HG02970 (cell line): Measurements from ENCODE around the gene DIMT1.

Experiments used
- ATAC-seq: cut with Tn5 transposase; IDR thresholded peaks from one replicate; pipeline ENCODE4 v1.9.1; 2021; ENCODE audit warnings: mild to moderate bottlenecking, moderate library complexity, moderate number of reproducible peaks; ENCODE audit not compliant: unreplicated experiment, low FRiP score

Gene DIMT1

GRCh38 chr5:62403411-62404250, at the start of gene DIMT1:
DIMT1 (minus strand) TSS chr5:62403905; CDS start chr5:62403772, 133 bp downstream.
- peak; percentile 98 for ATAC-seq

- no peak for ATAC-seq
Measured at GRCh38 chr5:62450259-62450658, 46.6 kb upstream of the DIMT1 start.

- no peak for ATAC-seq
Measured at GRCh38 chr5:62448528-62448927, 44.8 kb upstream of the DIMT1 start.

- ATAC-seq = no peak
Measured at GRCh38 chr5:62432621-62433064, 28.9 kb upstream of the DIMT1 start.

- no peak for ATAC-seq
Measured at GRCh38 chr5:62431735-62432620, 28.3 kb upstream of the DIMT1 start.

- no peak for ATAC-seq
Measured at GRCh38 chr5:62424763-62425162, 21.1 kb upstream of the DIMT1 start.

- no peak for ATAC-seq
Measured at GRCh38 chr5:62421414-62421813, 17.7 kb upstream of the DIMT1 start.

GRCh38 chr5:62419609-62420008, 15.9 kb upstream of the DIMT1 start:
- no peak for ATAC-seq

- no peak for ATAC-seq
Measured at GRCh38 chr5:62418462-62419076, 14.9 kb upstream of the DIMT1 start.

GRCh38 chr5:62413711-62414110, 10.0 kb upstream of the DIMT1 start:
- no peak for ATAC-seq

GRCh38 chr5:62412549-62413329, 9.0 kb upstream of the DIMT1 start, which contains the start of gene IPO11:
IPO11 (plus strand) TSS chr5:62412763; CDS start chr5:62437280, 24,517 bp downstream.
- ATAC-seq = peak; percentile 99

- no peak for ATAC-seq
Measured at GRCh38 chr5:62395210-62395950, 8.3 kb downstream of the DIMT1 start.

- ATAC-seq = no peak
Measured at GRCh38 chr5:62386824-62387223, 16.9 kb downstream of the DIMT1 start.

- no peak for ATAC-seq
Measured at GRCh38 chr5:62385816-62386400, 17.8 kb downstream of the DIMT1 start.

- no peak for ATAC-seq
Measured at GRCh38 chr5:62385131-62385530, 18.6 kb downstream of the DIMT1 start.

- ATAC-seq = no peak
Measured at GRCh38 chr5:62376064-62376463, 27.6 kb downstream of the DIMT1 start.

GRCh38 chr5:62375627-62376026, 28.1 kb downstream of the DIMT1 start:
- ATAC-seq = no peak

GRCh38 chr5:62374090-62374489, 29.6 kb downstream of the DIMT1 start:
- no peak for ATAC-seq

- ATAC-seq = no peak
Measured at GRCh38 chr5:62373382-62373781, 30.3 kb downstream of the DIMT1 start.
